OCI-M2 (cell line): ENCODE results near the gene TMEM178B.
"Not testable (repeated sequence)": the region's sequence is repeated elsewhere in the genome, so short reads cannot be mapped to it uniquely, and the experiment has no call there.

Source experiments
- DNase-seq: peaks from one replicate; lab custom pipeline; 2025; ENCODE audit not compliant: unreplicated experiment; lab: John Stamatoyannopoulos, UW

TMEM178B gene

DNA sequence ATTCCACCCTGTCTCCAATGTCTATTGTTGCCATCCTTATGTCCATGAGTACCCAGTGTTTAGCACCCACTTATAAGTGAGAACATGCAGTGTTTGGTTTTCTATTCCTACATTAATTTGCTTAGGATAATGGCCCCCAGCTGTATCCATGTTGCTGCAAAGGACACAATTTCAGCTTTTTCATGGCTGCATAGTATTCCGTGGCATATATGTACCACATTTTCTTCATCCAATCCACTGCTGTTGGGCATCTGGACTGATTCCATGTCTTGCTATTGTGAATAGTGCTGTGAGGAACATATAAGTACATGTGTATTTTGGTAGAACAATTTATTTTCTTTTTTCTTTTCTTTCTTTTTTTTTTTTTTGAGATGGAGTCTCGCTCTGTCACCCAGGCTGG lies 68.2 kb downstream of the TMEM178B start:
- DNase-seq: no peak

DNA sequence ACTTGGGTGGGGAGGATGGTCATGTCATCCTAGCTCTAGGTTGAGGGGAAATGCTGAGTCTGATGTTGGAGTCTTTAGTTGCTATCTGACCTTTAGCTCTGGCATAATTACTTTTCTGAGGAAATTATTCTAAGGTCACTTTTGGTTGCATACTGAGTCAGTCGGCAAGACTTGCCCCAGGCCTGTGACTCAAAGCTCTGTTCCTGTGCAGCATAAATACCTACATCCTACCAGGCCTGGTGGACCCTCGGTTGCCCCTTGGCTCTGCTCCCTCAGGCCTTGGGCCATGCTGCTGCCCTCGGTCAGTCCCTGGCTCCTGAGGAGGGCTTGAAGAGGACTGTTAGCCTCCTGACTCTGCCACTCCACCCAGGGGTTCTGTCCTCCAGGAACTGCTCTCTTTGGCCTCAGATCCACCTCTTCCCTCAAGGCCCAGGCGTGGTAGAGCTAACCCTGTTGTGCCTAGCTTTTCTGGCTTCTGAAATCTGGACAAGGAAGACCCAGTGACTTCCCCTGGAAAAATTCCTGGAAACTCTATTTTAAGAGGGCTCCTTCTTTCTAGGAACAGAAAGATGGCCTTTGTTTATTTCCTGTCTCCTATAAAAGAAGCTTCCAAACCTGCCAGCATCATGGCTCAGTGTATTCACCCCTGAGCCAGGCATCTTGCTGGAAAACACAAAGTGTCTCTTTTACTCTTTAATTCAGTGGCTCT lies 71.2 kb downstream of the TMEM178B start:
- no peak for DNase-seq

DNA sequence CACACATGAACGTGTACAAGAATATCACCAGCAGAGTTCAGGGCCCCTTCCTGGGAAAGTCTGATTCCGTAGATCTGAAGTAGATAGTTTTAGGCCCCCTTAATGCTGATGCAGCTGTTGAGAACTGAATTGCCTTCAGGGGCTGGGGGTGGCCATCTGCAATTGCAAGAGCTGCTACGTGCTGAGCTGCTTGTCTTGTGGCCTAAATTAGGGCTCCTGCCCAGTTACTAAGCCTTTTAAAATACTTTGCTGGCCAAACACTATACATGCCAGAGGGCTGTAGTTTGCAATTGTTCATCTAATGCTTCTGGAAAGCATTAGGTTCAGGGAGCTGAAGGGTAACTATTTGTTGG lies 71.7 kb downstream of the TMEM178B start:
- DNase-seq: no peak

DNA sequence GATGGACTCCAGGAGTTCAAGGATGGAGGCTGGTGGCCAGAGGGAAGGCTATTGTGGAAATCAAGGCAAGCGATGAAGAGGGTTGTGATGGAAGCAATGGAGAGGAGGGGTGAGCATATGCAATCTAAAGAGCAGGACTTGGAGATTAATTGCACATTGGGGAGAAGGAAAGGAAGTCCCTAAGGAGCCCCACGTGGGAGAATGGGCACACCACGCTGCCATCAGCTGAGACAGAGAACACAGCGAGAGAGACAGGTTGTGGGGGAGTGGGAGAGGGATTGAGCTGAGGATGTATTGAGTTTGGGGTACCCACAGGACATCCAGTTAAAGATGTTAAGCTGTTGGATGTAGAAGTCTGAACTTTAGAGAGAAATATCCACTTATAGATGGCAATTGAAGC lies 73.6 kb downstream of the TMEM178B start:
- DNase-seq: no peak

DNA sequence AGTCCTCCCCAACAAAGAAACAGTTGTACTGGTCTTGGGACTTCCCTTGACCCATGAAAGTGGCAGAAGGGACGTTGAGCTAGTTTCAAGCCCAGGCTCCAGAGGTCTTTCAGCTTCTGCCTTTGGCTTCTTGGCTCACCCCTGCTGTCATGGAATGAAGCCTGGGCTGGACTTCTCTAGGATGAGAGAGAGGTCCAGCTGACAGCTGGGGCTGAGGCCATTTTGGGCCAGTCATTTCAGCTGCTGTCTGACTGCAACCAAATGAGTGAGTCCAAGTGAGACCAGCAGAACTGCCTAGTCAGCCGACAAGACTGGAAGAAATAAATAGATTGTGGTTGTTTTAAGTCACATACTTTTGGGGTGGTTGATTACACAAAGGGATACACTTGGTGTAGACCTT lies 76.6 kb downstream of the TMEM178B start:
- no peak for DNase-seq

DNA sequence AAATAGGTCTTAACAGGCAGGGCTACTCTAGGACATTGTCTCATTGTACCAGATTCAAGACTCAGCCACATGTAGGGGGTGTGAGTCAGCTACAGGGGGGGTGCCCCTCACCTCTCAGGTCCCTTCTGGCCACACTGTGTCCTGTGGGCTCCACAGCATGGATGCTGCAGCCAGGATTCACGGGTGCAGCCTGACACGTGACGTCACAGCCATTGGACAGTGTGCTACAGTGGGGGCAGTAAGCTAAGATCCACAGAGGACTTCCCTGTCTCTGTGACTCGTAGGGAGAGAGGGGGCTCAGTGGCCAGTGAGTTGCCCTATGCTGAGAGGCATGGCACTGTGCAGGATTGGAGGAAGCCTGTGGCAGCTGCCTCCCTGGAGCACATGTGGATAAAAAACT lies 77.9 kb downstream of the TMEM178B start:
- DNase-seq: no peak

DNA sequence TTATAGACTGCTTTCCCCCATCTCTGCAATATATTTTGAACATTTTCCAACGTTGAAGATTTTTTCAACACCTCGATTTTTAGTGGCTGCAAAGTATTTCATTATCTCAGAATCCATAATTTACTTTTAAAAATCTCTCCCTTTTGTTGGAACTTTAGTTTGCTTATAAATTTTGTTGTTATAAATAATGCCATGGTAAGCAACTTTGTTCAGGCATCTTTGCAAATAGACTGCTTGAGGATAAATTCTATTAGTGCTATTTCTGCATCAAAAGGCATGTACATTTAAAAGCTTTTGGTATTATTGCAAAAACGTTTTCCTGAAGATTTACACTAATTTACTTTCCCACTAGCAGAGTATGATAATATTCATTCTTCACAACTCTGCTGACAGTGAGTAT lies 79.4 kb downstream of the TMEM178B start:
- no peak for DNase-seq

DNA sequence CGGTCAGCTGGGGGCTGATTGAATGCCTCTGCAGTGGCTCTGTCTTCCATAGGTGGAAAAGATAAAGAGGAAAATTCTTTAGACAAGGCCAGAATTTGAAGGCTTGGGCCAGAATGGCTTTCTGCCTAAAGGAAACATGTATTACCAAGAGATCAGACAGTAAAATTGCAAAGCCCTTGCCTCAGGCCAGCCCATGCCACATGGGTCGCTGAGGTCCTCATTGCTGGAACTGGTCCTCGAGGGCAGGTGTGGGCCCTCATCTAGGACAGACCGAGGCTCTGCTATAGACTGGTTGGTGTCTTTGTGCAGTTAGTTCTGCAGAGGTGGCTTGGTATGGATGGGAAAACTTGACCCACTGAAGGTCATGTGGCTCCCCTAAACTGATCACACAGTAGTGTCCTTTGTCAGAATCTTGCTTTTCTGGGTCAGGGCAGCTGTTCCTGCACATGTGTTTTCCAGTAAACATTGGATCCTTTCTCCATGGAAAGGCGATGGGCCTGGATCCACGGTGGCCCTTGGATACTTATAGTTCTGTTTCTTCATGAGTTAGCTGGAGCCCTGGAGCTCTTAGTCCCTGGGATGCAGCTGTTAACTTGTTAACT lies 80.4 kb downstream of the TMEM178B start:
- no peak for DNase-seq

DNA sequence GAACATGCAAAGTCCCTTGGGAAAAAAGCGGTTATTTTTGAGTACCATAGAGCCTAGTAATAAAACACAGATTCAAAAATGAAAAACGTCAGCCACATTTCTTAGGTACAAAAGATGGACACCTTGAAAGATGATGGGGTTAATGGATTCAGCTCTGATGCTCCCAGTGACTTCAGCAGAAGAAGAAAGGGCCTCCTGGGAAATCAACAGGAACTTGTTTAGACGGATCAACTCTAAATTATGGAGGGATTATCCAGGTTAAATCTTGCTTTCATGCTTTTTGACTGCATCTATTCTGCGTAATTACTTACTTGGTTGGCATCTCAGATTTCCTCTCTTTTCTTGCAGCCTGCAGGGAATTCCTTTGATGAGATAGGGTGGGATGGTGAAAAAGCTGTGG lies 82.5 kb downstream of the TMEM178B start:
- no peak for DNase-seq

DNA sequence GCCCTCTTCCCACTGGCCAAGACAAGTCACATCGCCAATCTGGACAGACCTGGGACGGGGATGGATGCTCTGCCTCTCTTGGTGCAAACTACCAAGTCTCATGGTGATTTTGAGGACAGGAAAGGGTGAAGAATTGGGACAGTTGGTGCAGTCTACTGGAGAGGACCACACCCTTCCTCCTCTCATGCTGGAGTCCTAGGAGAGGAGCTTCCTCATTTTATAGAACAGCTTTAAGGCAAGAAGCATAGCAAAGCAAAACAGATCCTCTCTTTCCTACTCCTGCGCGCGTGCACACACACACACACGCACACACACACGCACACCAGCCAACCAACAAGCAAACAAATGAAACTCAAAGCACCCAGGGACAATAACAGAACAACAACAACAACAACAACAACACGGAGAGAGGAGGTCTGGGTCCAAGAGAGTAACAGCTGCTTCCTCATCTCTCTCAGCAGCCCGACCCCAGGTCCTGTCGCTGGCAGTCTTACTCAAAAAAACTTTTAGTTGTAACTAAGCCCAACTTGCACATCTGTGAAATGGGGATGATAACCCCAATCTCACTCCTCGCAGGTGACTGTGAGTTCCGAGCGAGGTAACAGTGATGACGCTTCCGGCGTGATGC lies 83.4 kb downstream of the TMEM178B start:
- DNase-seq: no peak

DNA sequence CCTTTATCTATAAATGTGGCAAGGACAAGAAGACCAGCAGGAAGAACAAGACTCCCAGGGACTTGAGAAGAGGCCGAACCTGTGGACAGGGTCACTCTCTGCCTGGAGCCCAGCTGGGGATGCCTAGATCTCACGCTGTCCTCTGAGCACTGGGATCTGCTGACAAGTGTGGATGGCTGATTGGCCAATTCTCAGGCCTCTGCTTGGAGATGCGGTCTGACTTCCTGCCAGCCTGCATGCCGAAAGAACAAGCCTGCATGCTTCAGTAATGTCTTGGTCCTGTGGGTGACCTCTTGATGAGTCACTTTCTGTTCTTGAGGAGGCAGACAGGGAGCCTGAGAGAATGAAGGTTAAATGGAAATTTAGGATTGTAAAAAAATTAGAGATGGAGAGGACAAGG lies 84.7 kb downstream of the TMEM178B start:
- no peak for DNase-seq

DNA sequence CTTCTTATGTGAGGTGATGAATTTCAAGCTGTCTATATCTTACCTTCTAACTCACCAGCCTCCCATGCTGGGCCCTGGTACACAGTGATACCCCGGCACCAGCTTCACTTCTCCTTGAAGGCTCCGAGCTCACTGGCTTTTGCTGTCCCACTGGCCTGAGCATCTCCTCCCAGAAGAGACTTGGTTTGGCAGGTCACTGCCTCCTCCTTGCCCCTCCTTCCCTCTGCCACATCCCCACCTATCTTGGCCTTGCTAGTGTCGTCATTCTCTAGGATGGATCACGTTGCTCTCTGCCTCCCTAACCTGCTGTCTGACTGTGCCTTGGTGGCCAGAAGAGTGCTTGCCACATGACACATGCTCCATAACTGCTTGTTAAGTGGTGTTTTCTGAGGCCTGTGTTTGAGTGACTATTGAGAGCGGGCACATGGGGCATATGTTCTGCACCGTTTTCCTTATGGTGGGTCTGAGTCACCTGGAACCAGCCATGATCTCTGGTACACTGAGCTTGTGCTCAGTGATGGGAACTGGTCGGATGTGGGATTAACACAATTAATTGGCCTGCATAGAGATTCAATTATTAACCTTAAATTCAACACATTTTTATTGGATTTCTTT lies 86.5 kb downstream of the TMEM178B start:
- no peak for DNase-seq

DNA sequence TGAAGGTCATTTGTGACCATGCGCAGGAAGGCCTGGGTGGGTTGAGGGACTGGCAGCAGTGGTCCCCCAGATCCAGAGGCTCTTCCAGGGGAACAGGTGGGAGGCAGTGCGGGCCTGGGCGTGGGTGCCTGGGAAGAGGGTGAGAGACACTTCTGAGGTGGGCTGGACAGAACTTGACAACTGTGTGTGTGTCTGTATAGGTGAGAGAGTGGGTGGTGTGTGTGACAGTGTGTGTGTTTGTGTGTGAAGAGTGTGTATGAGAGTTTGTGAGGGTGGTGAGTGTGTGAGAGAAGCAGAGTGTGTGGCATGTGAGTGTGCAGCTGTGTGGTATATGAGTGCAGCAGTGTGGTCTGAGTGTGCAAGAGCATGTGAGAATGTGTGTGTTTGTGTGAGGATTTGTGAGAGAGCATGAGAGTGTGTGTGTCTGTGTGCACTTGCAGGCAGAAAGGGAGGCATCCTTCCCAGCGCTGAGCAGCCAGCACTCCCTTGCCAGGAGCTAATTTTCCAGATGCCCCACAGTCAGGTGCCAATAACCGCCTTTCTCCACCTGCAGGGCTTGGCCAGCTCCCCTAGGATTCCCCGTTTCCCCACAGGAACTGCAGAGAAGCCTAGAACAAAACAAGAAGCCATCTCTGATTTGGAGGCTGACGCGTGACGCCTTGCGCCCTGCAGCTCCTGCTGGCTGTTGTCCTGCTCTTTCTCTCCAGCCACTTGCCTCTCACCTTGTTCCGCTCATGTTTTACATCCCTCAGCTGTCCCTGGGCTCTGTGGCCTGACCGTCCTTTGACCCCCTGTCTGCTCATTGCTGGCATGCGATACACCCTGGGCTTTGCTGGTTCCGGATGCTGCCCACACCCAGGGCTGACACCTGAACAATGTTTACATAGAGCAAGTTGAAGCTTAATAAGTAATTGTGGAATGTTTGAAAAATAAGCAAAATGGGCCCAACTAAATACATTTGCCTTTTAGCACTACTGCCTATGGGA lies 88.0 kb downstream of the TMEM178B start:
- DNase-seq: no peak

DNA sequence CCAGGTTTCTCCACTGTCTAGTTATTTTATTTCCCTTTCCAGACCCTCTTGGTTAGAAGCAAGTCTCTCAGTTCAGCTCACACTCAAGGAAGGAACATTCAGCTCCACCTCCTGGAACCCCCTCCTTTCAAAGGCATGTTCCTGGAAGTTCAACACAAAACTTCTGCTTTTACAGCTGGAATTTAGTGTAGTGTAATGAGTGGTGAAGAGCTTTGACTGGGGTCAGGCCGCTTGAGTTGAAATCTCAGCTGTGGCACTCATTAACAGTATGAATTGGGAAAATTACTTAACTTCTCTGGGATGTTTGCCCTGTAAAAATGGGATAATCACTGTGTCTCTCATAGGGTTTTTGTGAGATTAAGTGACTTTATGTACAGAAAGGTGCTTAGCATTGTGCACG lies 91.7 kb downstream of the TMEM178B start:
- no peak for DNase-seq

DNA sequence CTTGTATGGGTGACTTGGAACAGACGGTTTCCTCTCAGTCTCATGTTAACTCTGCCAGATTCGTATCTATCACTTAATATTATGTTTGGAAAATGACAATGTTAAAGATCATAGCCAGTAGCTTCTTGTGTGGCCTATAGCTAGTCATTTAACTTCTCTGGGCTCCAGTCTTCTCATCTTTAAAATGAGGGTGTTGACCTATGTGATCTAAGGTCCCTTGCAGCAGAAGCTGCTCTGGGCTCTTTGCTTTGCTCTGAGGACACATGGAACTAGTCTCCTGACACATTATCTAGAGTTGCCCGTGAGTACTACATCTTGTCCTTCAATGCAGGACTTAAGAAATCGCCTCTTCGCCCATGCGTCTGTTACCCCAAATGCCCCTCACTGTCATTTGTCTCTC lies 93.1 kb downstream of the TMEM178B start:
- no peak for DNase-seq

DNA sequence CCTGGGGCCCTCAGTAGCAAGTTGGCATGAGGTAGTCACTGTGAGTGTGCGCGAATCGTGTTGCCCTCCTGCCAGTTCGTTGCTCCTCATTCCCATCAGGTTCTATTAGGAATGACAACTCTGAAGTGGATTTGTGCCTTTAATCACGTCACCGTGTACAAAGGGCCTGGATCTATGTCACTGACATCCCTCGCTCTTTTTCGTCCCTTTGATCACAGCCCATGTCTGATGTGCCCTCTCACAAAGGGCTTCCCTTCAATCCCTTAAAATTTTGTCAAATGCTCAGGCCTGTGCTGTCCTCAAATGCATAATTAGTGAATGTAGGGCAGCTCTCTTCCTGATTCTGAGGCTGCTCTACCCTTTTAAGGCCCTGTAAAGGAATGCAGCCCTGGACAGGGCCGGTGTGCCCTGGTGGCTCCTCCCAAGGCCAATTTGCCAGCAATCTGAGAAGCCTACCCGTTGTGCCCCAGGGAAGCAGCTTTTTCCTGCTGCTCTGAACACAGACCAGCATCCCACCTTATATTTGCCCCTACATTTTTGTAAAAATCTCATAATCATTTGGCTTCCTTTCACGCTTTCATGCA lies 93.6 kb downstream of the TMEM178B start:
- no peak for DNase-seq

DNA sequence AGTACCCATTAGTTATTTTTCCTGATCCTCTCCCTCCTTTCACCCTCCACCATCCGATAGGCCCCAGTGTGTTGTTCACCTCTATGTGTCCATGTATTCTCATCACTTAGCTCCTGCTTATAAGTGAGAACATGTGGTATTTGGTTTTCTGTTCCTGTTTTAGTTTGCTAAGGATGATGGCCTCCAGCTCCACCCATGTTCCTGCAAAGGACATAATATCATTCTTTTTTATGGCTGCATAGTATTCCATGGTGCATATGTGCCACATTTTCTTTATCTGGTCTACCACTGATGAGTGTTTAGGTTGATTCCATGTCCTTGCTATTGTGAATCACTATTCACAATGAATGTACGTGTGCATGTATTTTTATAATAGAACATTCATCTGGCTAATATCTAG lies 95.3 kb downstream of the TMEM178B start:
- not testable (repeated sequence) for DNase-seq

DNA sequence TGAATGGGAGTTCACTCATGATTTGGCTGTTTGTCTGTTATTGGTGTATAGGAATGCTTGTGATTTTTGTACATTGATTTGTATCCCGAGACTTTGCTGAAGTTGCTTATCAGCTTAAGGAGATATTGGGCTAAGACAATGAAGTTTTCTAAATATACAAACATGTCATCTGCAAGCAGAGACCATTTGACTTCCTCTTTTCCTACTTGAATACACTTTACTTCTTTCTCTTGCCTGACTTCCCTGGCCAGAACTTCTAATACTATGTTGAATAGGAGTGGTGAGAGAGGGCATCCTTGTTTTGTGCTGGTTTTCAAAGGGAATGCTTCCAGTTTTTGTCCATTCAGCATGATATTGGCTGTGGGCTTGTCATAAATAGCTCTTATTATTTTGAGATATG lies 101.9 kb downstream of the TMEM178B start:
- DNase-seq: not testable (repeated sequence)

DNA sequence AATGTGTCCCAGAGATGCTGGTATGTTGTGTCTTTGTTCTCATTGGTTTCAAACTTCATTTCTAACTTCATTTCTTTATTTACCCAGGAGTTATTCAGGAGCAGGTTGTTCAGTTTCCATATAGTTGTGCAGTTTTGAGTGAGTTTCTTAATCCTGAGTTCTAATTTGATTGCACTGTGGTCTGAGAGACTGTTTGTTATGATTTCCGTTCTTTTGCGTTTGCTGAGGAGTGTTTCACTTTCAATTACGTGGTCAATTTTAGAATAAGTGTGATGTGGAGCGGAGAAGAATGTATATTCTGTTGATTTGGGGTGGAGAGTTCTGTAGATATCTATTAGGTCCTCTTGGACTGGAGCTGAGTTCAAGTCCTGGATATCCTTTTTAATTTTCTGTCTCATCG lies 103.3 kb downstream of the TMEM178B start:
- DNase-seq: not testable (repeated sequence)

DNA sequence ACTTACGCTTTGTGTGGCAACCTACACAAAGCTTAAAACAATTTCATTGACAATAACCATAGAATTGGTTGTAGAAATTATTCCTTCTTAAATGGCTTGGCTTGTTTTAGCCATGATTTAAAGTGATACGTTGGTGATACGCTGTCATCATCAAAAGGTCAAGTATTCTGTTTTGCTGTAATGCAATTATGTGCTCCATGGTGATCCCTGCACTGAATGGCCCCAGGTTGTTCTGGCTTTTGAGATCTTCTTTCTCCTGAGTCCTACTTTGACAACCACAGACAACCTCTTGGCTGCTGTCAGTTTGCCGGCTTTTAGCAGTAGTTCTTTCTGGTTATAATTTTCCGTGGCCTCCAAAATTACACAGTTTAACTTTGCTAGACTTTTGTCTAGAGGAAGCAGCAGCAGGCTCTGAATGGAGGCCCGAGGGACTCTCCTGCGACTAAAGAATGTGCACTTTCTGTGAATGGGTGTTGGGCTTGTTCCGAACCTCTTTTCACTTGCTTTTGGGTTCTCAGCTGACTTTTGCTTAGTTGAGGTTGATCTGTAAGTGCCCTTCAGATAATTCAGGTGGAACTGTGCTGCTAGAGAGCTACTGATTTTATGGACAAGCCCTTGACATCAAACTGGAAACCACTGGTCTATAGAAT lies 104.7 kb downstream of the TMEM178B start:
- DNase-seq: no peak
